Stimulated activated naive CD4-positive, alpha-beta T cell (primary cell): ENCODE results near the gene VEZT.
"Not testable (repeated sequence)": the region's sequence is repeated elsewhere in the genome, so short reads cannot be mapped to it uniquely, and the experiment has no call there.

ENCODE experiments used
- DNase-seq, 6 experiments: peaks; one replicate each; lab custom pipeline; 2025; lab: John Stamatoyannopoulos, UW

The VEZT gene

GRCh38 chr12:95257541-95257940 lies 39.9 kb downstream of the VEZT start:
- DNase-seq: no peak

GRCh38 chr12:95258151-95258550 lies 40.5 kb downstream of the VEZT start:
- DNase-seq: no peak

- DNase-seq: no peak
Observed at GRCh38 chr12:95258803-95259202, 41.2 kb downstream of the VEZT start.

GRCh38 chr12:95259368-95259767 lies 41.8 kb downstream of the VEZT start:
- no peak for DNase-seq

GRCh38 chr12:95261109-95261508 lies 43.5 kb downstream of the VEZT start:
- no peak for DNase-seq

GRCh38 chr12:95262808-95263207 lies 45.2 kb downstream of the VEZT start:
- DNase-seq: no peak

- DNase-seq: no peak
Observed at GRCh38 chr12:95265765-95266164, 48.2 kb downstream of the VEZT start.

- DNase-seq: no peak
Observed at GRCh38 chr12:95266254-95266653, 48.6 kb downstream of the VEZT start.

- no peak for DNase-seq
Observed at GRCh38 chr12:95269892-95270291, 52.3 kb downstream of the VEZT start.

GRCh38 chr12:95271465-95271864 lies 53.9 kb downstream of the VEZT start:
- DNase-seq: no peak

- DNase-seq: no peak
Observed at GRCh38 chr12:95277139-95277538, 59.5 kb downstream of the VEZT start.

- no peak for DNase-seq
Observed at GRCh38 chr12:95279856-95280255, 62.2 kb downstream of the VEZT start.

- DNase-seq: no peak
Observed at GRCh38 chr12:95282266-95282665, 64.7 kb downstream of the VEZT start.

GRCh38 chr12:95283371-95283770 lies 65.8 kb downstream of the VEZT start:
- no peak for DNase-seq

GRCh38 chr12:95286713-95287112 lies 69.1 kb downstream of the VEZT start:
- DNase-seq: no peak

GRCh38 chr12:95291501-95291900 lies 73.9 kb downstream of the VEZT start:
- DNase-seq: no peak

- no peak for DNase-seq
Observed at GRCh38 chr12:95298916-95299315, 81.3 kb downstream of the VEZT start.

GRCh38 chr12:95300286-95300685 lies 82.7 kb downstream of the VEZT start:
- no peak for DNase-seq

- no peak for DNase-seq
Observed at GRCh38 chr12:95303476-95303875, 85.9 kb downstream of the VEZT start.

- no peak for DNase-seq
Observed at GRCh38 chr12:95304673-95305198, 87.1 kb downstream of the VEZT start.

- no peak for DNase-seq
Observed at GRCh38 chr12:95312656-95313055, 95.0 kb downstream of the VEZT start.

GRCh38 chr12:95314756-95315155 lies 97.1 kb downstream of the VEZT start:
- not testable (repeated sequence) for DNase-seq

- DNase-seq: no peak
Observed at GRCh38 chr12:95316798-95317197, 99.2 kb downstream of the VEZT start.

- DNase-seq: no peak
Observed at GRCh38 chr12:95318071-95318545, 100.5 kb downstream of the VEZT start.
